SH-SY5Y (cell line): Measurements from ENCODE around the gene SPSB4.

Experiments
- GATA2 ChIP-seq: IDR thresholded peaks from 2 replicates; pipeline ENCODE4 v1.6.1; 2011; ENCODE audit warnings: mild to moderate bottlenecking, low read depth, low read length
- GATA3 ChIP-seq: IDR thresholded peaks from 2 replicates; pipeline ENCODE4 v1.6.1; 2011; ENCODE audit warnings: low read depth, mild to moderate bottlenecking, low read length, moderate library complexity

GRCh38 chr3:141055136-141055535, 4.0 kb downstream of the SPSB4 start:
- TF ChIP-seq GATA2 (no peak), GATA3 (no peak)
